Nephron progenitor cell (in vitro differentiated cells): ENCODE data around the gene KRTAP10-10.

ENCODE experiments used
- DNase-seq: peaks from one replicate; pipeline ENCODE4 v3.0.0; 2021
- H3K27ac Mint-ChIP-seq: 2 replicates; pipeline ENCODE4 v1.8.0; 2021; ENCODE audit warnings: mild to moderate bottlenecking, moderate library complexity, mixed read lengths
- H3K27me3 Mint-ChIP-seq: 2 replicates; pipeline ENCODE4 v1.8.0; 2021; ENCODE audit warnings: mild to moderate bottlenecking, low read depth, mixed read lengths; ENCODE audit not compliant: poor library complexity
- H3K36me3 Mint-ChIP-seq: 2 replicates; pipeline ENCODE4 v1.8.0; 2021; ENCODE audit warnings: low read depth, mixed read lengths
- H3K4me1 Mint-ChIP-seq: 2 replicates; pipeline ENCODE4 v1.8.0; 2021; ENCODE audit warnings: mixed read lengths
- H3K4me3 Mint-ChIP-seq: 2 replicates; pipeline ENCODE4 v1.8.0; 2021; ENCODE audit warnings: mild to moderate bottlenecking, moderate library complexity, mixed read lengths
- H3K9me3 Mint-ChIP-seq: 2 replicates; pipeline ENCODE4 v1.8.0; 2021; ENCODE audit warnings: mild to moderate bottlenecking, moderate library complexity, mixed read lengths
- CTCF ChIP-seq: fragments of 200-600 bp; sonication (generic); IDR thresholded peaks from 2 replicates; pipeline ENCODE4 v1.5.0; 2021; ENCODE audit warnings: antibody characterized with exemption

KRTAP10-10 gene

GRCh38 chr21:44648557-44649311 lies 11.6 kb downstream of the KRTAP10-10 start:
- DNase-seq: no peak
- H3K4me3 Mint-ChIP-seq: no peak overlapping the region
- peaks cover 11% of the 10 kb centered on the region for H3K27me3 Mint-ChIP-seq
- H3K4me1 Mint-ChIP-seq: peaks cover 19% of the 10 kb centered on the region
- H3K27ac Mint-ChIP-seq: no peak overlapping the region
- no peak for TF ChIP-seq CTCF
- H3K36me3 Mint-ChIP-seq: peaks cover 12% of the 10 kb centered on the region
- H3K9me3 Mint-ChIP-seq: peaks cover 36% of the 10 kb centered on the region

- peaks cover 29% of the 10 kb centered on the region for H3K9me3 Mint-ChIP-seq
- no peak for TF ChIP-seq CTCF
- H3K4me3 Mint-ChIP-seq: no peak overlapping the region
- H3K36me3 Mint-ChIP-seq: peaks cover 6% of the 10 kb centered on the region
- H3K27me3 Mint-ChIP-seq: peaks cover 10% of the 10 kb centered on the region
- no peak for DNase-seq
- peak overlapping the region; percentile 57 for H3K27ac Mint-ChIP-seq
- peaks cover 19% of the 10 kb centered on the region for H3K4me1 Mint-ChIP-seq
Observed at GRCh38 chr21:44649521-44650100, 12.5 kb downstream of the KRTAP10-10 start.

- Mint-ChIP-seq H3K27ac (no peak overlapping the region), H3K9me3 (peaks cover 25% of the 10 kb centered on the region), H3K4me3 (no peak overlapping the region), H3K36me3 (no peaks in the 10 kb centered on the region), H3K27me3 (peaks cover 10% of the 10 kb centered on the region), H3K4me1 (peaks cover 19% of the 10 kb centered on the region)
- no peak for DNase-seq
- TF ChIP-seq CTCF: no peak
Observed at GRCh38 chr21:44650265-44650972, 13.3 kb downstream of the KRTAP10-10 start.

GRCh38 chr21:44650973-44651675 lies 14.0 kb downstream of the KRTAP10-10 start:
- Mint-ChIP-seq H3K36me3 (no peaks in the 10 kb centered on the region), H3K9me3 (peaks cover 28% of the 10 kb centered on the region), H3K27ac (no peak overlapping the region), H3K4me3 (no peak overlapping the region), H3K27me3 (peaks cover 10% of the 10 kb centered on the region), H3K4me1 (peaks cover 19% of the 10 kb centered on the region)
- no peak for TF ChIP-seq CTCF
- no peak for DNase-seq

GRCh38 chr21:44653123-44653522 lies 16.0 kb downstream of the KRTAP10-10 start:
- peaks cover 7% of the 10 kb centered on the region for H3K36me3 Mint-ChIP-seq
- TF ChIP-seq CTCF: no peak
- H3K4me3 Mint-ChIP-seq: no peak overlapping the region
- H3K4me1 Mint-ChIP-seq: peaks cover 6% of the 10 kb centered on the region
- no peak for DNase-seq
- H3K27ac Mint-ChIP-seq: no peak overlapping the region
- peaks cover 12% of the 10 kb centered on the region for H3K27me3 Mint-ChIP-seq
- peaks cover 38% of the 10 kb centered on the region for H3K9me3 Mint-ChIP-seq
